HL-60/S4 (cell line): ENCODE measurements around the gene CCDC127.
"Not testable (repeated sequence)": the region's sequence is repeated elsewhere in the genome, so short reads cannot be mapped to it uniquely, and the experiment has no call there.

ENCODE experiments used
- in situ Hi-C: fragments of 300-500 bp; cut with MboI; formaldehyde crosslinking; loops from 2 replicates; pipeline ENCODE4 v1.14.3; 2022; ENCODE audit warnings: low sequenced_read_pairs

Gene CCDC127

GRCh38 chr5:217494-218456 lies at the start of gene CCDC127, which contains the start of gene SDHA:
Gene CCDC127, minus strand, starts transcription at chr5:218153. Its CDS starts 1,304 bp downstream, at chr5:216849.
Gene SDHA, plus strand, starts transcription at chr5:218320. Its CDS starts 36 bp downstream, at chr5:218356.
- in situ Hi-C loops, result not testable (repeated sequence)

GRCh38 chr5:267716-268115 lies 49.8 kb upstream of the CCDC127 start:
- in situ Hi-C loops, result no loop called here

- in situ Hi-C loops, result not testable (repeated sequence)
Measured at GRCh38 chr5:266311-267026, 48.5 kb upstream of the CCDC127 start.

- in situ Hi-C loops, result no loop called here
Measured at GRCh38 chr5:264338-264737, 46.4 kb upstream of the CCDC127 start.

GRCh38 chr5:263275-263974 lies 45.5 kb upstream of the CCDC127 start:
- in situ Hi-C loops, result not testable (repeated sequence)

GRCh38 chr5:257148-257547 lies 39.2 kb upstream of the CCDC127 start:
- in situ Hi-C loops, result no loop called here

- in situ Hi-C loops, result not testable (repeated sequence)
Measured at GRCh38 chr5:256347-256746, 38.4 kb upstream of the CCDC127 start.

GRCh38 chr5:255116-255515 lies 37.2 kb upstream of the CCDC127 start:
- in situ Hi-C loops, result not testable (repeated sequence)

GRCh38 chr5:254322-254721 lies 36.4 kb upstream of the CCDC127 start:
- in situ Hi-C loops, result not testable (repeated sequence)

GRCh38 chr5:252546-252945 lies 34.6 kb upstream of the CCDC127 start:
- in situ Hi-C loops, result no loop called here

- in situ Hi-C loops, result not testable (repeated sequence)
Measured at GRCh38 chr5:251975-252374, 34.0 kb upstream of the CCDC127 start.

GRCh38 chr5:251538-251937 lies 33.6 kb upstream of the CCDC127 start:
- in situ Hi-C loops, result not testable (repeated sequence)

- in situ Hi-C loops, result not testable (repeated sequence)
Measured at GRCh38 chr5:251016-251415, 33.1 kb upstream of the CCDC127 start.

- in situ Hi-C loops, result not testable (repeated sequence)
Measured at GRCh38 chr5:250396-250795, 32.4 kb upstream of the CCDC127 start.

GRCh38 chr5:245717-246116 lies 27.8 kb upstream of the CCDC127 start:
- in situ Hi-C loops, result not testable (repeated sequence)

GRCh38 chr5:243683-244367 lies 25.9 kb upstream of the CCDC127 start:
- in situ Hi-C loops, result not testable (repeated sequence)

- in situ Hi-C loops, result not testable (repeated sequence)
Measured at GRCh38 chr5:241045-241669, 23.2 kb upstream of the CCDC127 start.

- in situ Hi-C loops, result not testable (repeated sequence)
Measured at GRCh38 chr5:240550-240949, 22.6 kb upstream of the CCDC127 start.

- in situ Hi-C loops, result loop anchor here (5.0 kb wide), 1 partner anchor 1354 kb away; no protein-coding TSS in a partner anchor
Measured at GRCh38 chr5:237931-238330, 20.0 kb upstream of the CCDC127 start.

GRCh38 chr5:235527-235926 lies 17.6 kb upstream of the CCDC127 start:
- in situ Hi-C loops, result loop anchor here (5.0 kb wide), 1 partner anchor 1357 kb away; no protein-coding TSS in a partner anchor
